Astrocyte (in vitro differentiated cells and primary cell): ENCODE data around the gene ZBTB46.
"Not testable (repeated sequence)": the region's sequence is repeated elsewhere in the genome, so short reads cannot be mapped to it uniquely, and the experiment has no call there.

Source experiments
- EZH2 ChIP-seq: IDR thresholded peaks from 2 replicates; pipeline ENCODE4 v1.6.1; 2012; ENCODE audit warnings: mild to moderate bottlenecking, low read length, inconsistent platforms; ENCODE audit not compliant: insufficient read depth
- TF ChIP-seq, protein P1 (sequence below): IDR thresholded peaks from 2 replicates; pipeline ENCODE4 v1.5.1; 2011; ENCODE audit warnings: low read depth, mild to moderate bottlenecking, inconsistent platforms, low read length, moderate library complexity; ENCODE audit not compliant: insufficient read depth

DNA sequence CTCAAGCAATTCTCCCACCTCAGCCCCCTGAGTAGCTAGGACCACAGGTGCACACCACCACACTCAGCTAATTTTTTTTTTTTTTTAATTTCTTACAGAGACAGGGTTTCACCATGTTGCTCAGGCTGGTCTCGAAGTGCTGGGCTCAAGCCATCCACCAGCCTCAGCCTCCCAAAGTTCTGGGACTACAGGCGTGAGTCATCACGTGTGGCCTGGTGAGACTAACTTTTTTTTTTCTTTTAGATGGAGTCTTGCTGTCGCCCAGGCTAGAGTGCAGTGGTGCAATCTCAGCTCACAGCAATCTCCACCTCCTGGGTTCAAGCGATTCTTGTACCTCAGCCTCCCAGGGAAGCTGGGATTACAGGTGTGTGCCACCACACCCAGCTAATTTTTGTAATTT is 31.9 kb downstream of the ZBTB46 start:
- TF ChIP-seq, protein P1, sequence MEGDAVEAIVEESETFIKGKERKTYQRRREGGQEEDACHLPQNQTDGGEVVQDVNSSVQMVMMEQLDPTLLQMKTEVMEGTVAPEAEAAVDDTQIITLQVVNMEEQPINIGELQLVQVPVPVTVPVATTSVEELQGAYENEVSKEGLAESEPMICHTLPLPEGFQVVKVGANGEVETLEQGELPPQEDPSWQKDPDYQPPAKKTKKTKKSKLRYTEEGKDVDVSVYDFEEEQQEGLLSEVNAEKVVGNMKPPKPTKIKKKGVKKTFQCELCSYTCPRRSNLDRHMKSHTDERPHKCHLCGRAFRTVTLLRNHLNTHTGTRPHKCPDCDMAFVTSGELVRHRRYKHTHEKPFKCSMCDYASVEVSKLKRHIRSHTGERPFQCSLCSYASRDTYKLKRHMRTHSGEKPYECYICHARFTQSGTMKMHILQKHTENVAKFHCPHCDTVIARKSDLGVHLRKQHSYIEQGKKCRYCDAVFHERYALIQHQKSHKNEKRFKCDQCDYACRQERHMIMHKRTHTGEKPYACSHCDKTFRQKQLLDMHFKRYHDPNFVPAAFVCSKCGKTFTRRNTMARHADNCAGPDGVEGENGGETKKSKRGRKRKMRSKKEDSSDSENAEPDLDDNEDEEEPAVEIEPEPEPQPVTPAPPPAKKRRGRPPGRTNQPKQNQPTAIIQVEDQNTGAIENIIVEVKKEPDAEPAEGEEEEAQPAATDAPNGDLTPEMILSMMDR = not testable (repeated sequence)
- not testable (repeated sequence) for TF ChIP-seq EZH2
